ENCODE data around the gene CCDC3. TPM values are rescaled to one million over a fixed set of nuclear protein-coding genes. Genes with fewer than 3 reads are reported as not detected.
"Not testable (repeated sequence)": the region's sequence is repeated elsewhere in the genome, so short reads cannot be mapped to it uniquely, and the experiment has no call there.

The CCDC3 gene
- polyA plus RNA-seq, 1 of the 3 experiments (the other 2 are of a cell fraction), result 0.02 TPM

DNA sequence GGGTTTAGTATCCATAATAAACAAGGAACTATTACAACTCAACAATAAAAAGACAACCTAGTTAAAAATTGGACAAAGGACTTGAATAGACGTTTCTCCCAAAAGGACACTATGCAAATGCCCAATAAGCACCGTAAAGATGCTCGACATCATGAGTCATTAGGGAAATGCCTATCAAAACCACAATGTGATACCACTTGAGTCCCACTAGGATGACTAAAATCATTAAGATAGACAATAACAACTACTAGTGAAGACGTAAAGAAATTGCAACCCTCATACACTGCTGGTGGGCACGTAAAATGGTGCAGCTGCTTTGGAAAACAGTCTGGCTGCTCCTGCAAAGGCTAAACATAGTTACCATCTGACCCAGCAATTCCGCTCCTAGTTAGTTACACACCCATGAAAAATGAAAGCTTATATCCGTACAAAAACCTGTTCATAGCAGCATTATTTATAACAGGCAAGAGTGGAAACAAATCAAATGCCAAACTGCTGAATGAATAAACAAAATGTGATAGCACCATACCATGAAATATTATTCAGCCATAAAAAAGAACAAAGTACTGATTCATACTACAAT, 17.3 kb downstream of the CCDC3 start:
- Histone ChIP-seq H3K27me3 (ENCODE audit: insufficient read depth) (no peaks in the 10 kb centered on the region; the same call in 1 of the 2 replicates), H2AFZ (ENCODE audit: low read depth) (no peak overlapping the region), H4K20me1 (ENCODE audit: insufficient read depth) (no peaks in the 10 kb centered on the region), H3F3A (replicated peaks; ENCODE audit: insufficient read depth) (no peaks in the 10 kb centered on the region), H3K9ac (no peak overlapping the region), H3K9me3 (no peaks in the 10 kb centered on the region), H3K9me2 (no peaks in the 10 kb centered on the region), H3K4me2 (no peak overlapping the region), H3K4me1 (ENCODE audit: control insufficient read depth in 1 of 2, insufficient read depth in 2 of 2, low read depth in 1 of 2, low read length in 1 of 2) (peaks cover 0 to 10% of the 10 kb centered on the region in 2 experiments; a peak in 2 of 4 replicates), H3K79me2 (ENCODE audit: insufficient read depth) (no peaks in the 10 kb centered on the region), H3K27ac (ENCODE audit: low read depth in 2 of 2, low read length in 1 of 2) (no peak overlapping the region), H3K36me3 (replicated peaks in 1 of 2; ENCODE audit: control insufficient read depth in 1 of 2, insufficient read depth in 2 of 2, low read length in 1 of 2) (no peaks in the 10 kb centered on the region), H3K4me3 (ENCODE audit: low read depth in 2 of 2, low read length in 1 of 2) (no peak overlapping the region)
- TF ChIP-seq RCOR1 (IDR thresholded peaks at IDR 0.05; ENCODE audit: low read length), result no peak
- TF ChIP-seq, protein P1, sequence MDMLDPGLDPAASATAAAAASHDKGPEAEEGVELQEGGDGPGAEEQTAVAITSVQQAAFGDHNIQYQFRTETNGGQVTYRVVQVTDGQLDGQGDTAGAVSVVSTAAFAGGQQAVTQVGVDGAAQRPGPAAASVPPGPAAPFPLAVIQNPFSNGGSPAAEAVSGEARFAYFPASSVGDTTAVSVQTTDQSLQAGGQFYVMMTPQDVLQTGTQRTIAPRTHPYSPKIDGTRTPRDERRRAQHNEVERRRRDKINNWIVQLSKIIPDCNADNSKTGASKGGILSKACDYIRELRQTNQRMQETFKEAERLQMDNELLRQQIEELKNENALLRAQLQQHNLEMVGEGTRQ (IDR thresholded peaks at IDR 0.05; ENCODE audit: borderline replicate concordance, low read depth, low read length), result no peak
- no peak for TF ChIP-seq TAF1 (IDR thresholded peaks at IDR 0.05; ENCODE audit: borderline replicate concordance, low read depth, low read length)
- no peak for TF ChIP-seq SMC3 (IDR thresholded peaks at IDR 0.05; ENCODE audit: low read depth, low read length)
- TF ChIP-seq FOXJ3 (CRISPR knock-in tag; IDR thresholded peaks at IDR 0.05), result no peak
- TF ChIP-seq EP300 (IDR thresholded peaks at IDR 0.05; ENCODE audit: borderline replicate concordance in 1 of 2, low read depth in 1 of 2, low read length in 1 of 2), result no peak
- no peak for TF ChIP-seq YY1 (IDR thresholded peaks at IDR 0.05; ENCODE audit: low read depth)
- TF ChIP-seq GATA2 (CRISPR knock-in tag; IDR thresholded peaks at IDR 0.05), result no peak
- TF ChIP-seq MXI1 (IDR thresholded peaks at IDR 0.05; ENCODE audit: low read depth, low read length), result no peak
- TF ChIP-seq, protein P2, sequence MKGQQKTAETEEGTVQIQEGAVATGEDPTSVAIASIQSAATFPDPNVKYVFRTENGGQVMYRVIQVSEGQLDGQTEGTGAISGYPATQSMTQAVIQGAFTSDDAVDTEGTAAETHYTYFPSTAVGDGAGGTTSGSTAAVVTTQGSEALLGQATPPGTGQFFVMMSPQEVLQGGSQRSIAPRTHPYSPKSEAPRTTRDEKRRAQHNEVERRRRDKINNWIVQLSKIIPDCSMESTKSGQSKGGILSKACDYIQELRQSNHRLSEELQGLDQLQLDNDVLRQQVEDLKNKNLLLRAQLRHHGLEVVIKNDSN (IDR thresholded peaks at IDR 0.05; ENCODE audit: borderline replicate concordance, low read depth), result no peak
- no peak for TF ChIP-seq SIN3A (IDR thresholded peaks at IDR 0.05; ENCODE audit: borderline replicate concordance, low read depth, low read length)
- TF ChIP-seq RAD21 (IDR thresholded peaks at IDR 0.05; ENCODE audit: low read length), result no peak
- TF ChIP-seq RXRA (IDR thresholded peaks at IDR 0.05; ENCODE audit: borderline replicate concordance, low read depth), result no peak
- no peak for TF ChIP-seq JUND (IDR thresholded peaks at IDR 0.05)
- TF ChIP-seq EZH2phosphoT487 (IDR thresholded peaks at IDR 0.05; ENCODE audit: borderline replicate concordance, low read depth), result no peak
- TF ChIP-seq POLR2AphosphoS5 (IDR thresholded peaks at IDR 0.05; ENCODE audit: low read depth, low read length), result no peak
- TF ChIP-seq FOSL2 (IDR thresholded peaks at IDR 0.05; ENCODE audit: borderline replicate concordance, low read depth), result no peak
- WGBS (ENCODE audit: low lambda C conversion rate), result 70% methylated on average over 7 of the region's 7 CpGs
- no peak for DNase-seq
- ChIA-PET CTCF (no interaction called here), POLR2A (no interaction called here)

DNA sequence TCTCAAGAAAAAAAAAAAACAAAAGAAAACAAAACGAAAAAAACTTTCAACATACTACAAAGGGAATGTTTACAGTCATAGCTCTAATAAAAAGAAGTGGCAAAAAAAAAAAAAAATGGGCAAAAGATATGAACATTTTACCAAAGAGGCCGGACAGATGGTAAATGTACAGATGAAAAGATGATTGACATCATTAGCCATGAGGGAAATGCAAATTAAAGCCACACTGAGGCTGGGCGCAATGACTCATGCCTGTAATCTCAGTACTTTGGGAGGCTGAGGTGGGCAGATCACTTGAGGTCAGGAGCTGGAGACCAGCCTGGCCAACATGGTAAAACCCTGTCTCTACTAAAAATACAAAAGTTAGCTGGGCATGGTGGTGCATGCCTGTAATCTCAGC, 17.9 kb downstream of the CCDC3 start:
- WGBS (ENCODE audit: low lambda C conversion rate), result 54% methylated on average over 3 of the region's 3 CpGs
- H3K27me3 ChIP-seq (ENCODE audit: insufficient read depth); H3K9me2 ChIP-seq; H3K9me3 ChIP-seq; H3K79me2 ChIP-seq (ENCODE audit: insufficient read depth); POLR2A ChIA-PET; H3K4me2 ChIP-seq; H3F3A ChIP-seq (replicated peaks; ENCODE audit: insufficient read depth); CTCF ChIA-PET; DNase-seq; H3K36me3 ChIP-seq (replicated peaks in 1 of 2; ENCODE audit: control insufficient read depth in 1 of 2, insufficient read depth in 2 of 2, low read length in 1 of 2); H3K4me3 ChIP-seq (ENCODE audit: low read depth in 2 of 2, low read length in 1 of 2); H3K9ac ChIP-seq; H4K20me1 ChIP-seq (ENCODE audit: insufficient read depth); H2AFZ ChIP-seq (ENCODE audit: low read depth); H3K27ac ChIP-seq (ENCODE audit: low read depth in 2 of 2, low read length in 1 of 2): not testable (repeated sequence)
- peaks cover 0 to 10% of the 10 kb centered on the region in 2 experiments; a peak in 2 of 4 replicates for H3K4me1 ChIP-seq (ENCODE audit: control insufficient read depth in 1 of 2, insufficient read depth in 2 of 2, low read depth in 1 of 2, low read length in 1 of 2)

All from SK-N-SH (cell line).